ENCODE results near the gene GPN1. TPM values are rescaled to one million over a fixed set of nuclear protein-coding genes. Genes with fewer than 3 reads are reported as not detected.
"Not testable (repeated sequence)": the region's sequence is repeated elsewhere in the genome, so short reads cannot be mapped to it uniquely, and the experiment has no call there.

Gene GPN1
- total RNA-seq, 1 donor from 2014 or later: 13.1 TPM

- H3K36me3 ChIP-seq: peaks cover 36 to 56% of the 10 kb centered on the region in 2 donors
- H3K27ac ChIP-seq: peak overlapping the region; percentile 89 to 93
Observed at GRCh38 chr2:27681841-27682240, 53.0 kb downstream of the GPN1 start.

GRCh38 chr2:27682334-27682771, 53.5 kb downstream of the GPN1 start:
- Histone ChIP-seq H3K36me3 (peaks cover 36 to 54% of the 10 kb centered on the region in 2 donors), H3K4me1 (peaks cover 9 to 16% of the 10 kb centered on the region in 2 donors), H3K27ac (peak overlapping the region; percentile 89 to 93)
- not testable (repeated sequence) for H3K9me3 ChIP-seq; H3K4me3 ChIP-seq; H3K27me3 ChIP-seq; DNase-seq (ENCODE audit: low spot score in 2 of 2)
- intact Hi-C loops (cut with DNase I): loop anchor here (5.0 to 10.0 kb wide), 2 partner anchors 770 to 882 kb away; no protein-coding TSS in a partner anchor

More at GRCh38 chr2:27681841-27682240, 53.0 kb downstream of the GPN1 start:
- DNase-seq (ENCODE audit: low spot score in 2 of 2): no peak
- Histone ChIP-seq H3K4me1 (peaks cover 9 to 16% of the 10 kb centered on the region in 2 donors), H3K9me3 (no peaks in the 10 kb centered on the region), H3K27me3 (no peaks in the 10 kb centered on the region), H3K4me3 (no peak overlapping the region)
- intact Hi-C loops (cut with DNase I): loop anchor here (5.0 to 10.0 kb wide), 2 partner anchors 770 to 883 kb away; no protein-coding TSS in a partner anchor
- TF ChIP-seq CTCF (IDR thresholded peaks at IDR 0.05): no peak

- TF ChIP-seq CTCF (IDR thresholded peaks at IDR 0.05): peak; percentile 85 to 89 (median 88)
- peaks cover 9 to 16% of the 10 kb centered on the region in 2 donors for H3K4me1 ChIP-seq
- intact Hi-C loops (cut with DNase I): loop anchor here (5.0 to 10.0 kb wide), 2 partner anchors 769 to 881 kb away; no protein-coding TSS in a partner anchor
- peaks cover 37 to 54% of the 10 kb centered on the region in 2 donors for H3K36me3 ChIP-seq
- H3K27ac ChIP-seq: peak overlapping the region; percentile 89 to 93
- H3K27me3 ChIP-seq: no peaks in the 10 kb centered on the region
- H3K4me3 ChIP-seq: no peak overlapping the region
- peak in 1 of 2 donors; percentile 90 for DNase-seq (ENCODE audit: low spot score in 2 of 2)
- no peaks in the 10 kb centered on the region for H3K9me3 ChIP-seq
Observed at GRCh38 chr2:27683390-27684071, 54.7 kb downstream of the GPN1 start.

- not testable (repeated sequence) for H3K27ac ChIP-seq; H3K4me3 ChIP-seq; H3K27me3 ChIP-seq; DNase-seq (ENCODE audit: low spot score in 2 of 2); H3K9me3 ChIP-seq
- intact Hi-C loops (cut with DNase I): loop anchor here (10.0 kb wide), 1 partner anchor 880 kb away; no protein-coding TSS in a partner anchor
- peaks cover 28 to 44% of the 10 kb centered on the region in 2 donors for H3K36me3 ChIP-seq
- H3K4me1 ChIP-seq: peaks cover 9 to 16% of the 10 kb centered on the region in 2 donors
Observed at GRCh38 chr2:27685006-27685405, 56.2 kb downstream of the GPN1 start.

- no peak for TF ChIP-seq CTCF (IDR thresholded peaks at IDR 0.05)
Observed at GRCh38 chr2:27685577-27685976, 56.7 kb downstream of the GPN1 start.

GRCh38 chr2:27687232-27687631, 58.4 kb downstream of the GPN1 start:
- Histone ChIP-seq H3K4me3 (no peak overlapping the region), H3K9me3 (no peaks in the 10 kb centered on the region), H3K36me3 (peaks cover 22 to 43% of the 10 kb centered on the region in 2 donors), H3K4me1 (peaks cover 4 to 10% of the 10 kb centered on the region in 2 donors), H3K27me3 (no peaks in the 10 kb centered on the region), H3K27ac (no peak overlapping the region)
- no peak for TF ChIP-seq CTCF (IDR thresholded peaks at IDR 0.05)
- intact Hi-C loops (cut with DNase I): loop anchor here (10.0 kb wide), 1 partner anchor 878 kb away; no protein-coding TSS in a partner anchor
- no peak for DNase-seq (ENCODE audit: low spot score in 2 of 2)

More at GRCh38 chr2:27685577-27685976, 56.7 kb downstream of the GPN1 start:
- intact Hi-C loops (cut with DNase I): loop anchor here (10.0 kb wide), 1 partner anchor 879 kb away; no protein-coding TSS in a partner anchor
- DNase-seq (ENCODE audit: low spot score in 2 of 2): no peak
- H3K9me3 ChIP-seq: no peaks in the 10 kb centered on the region
- H3K36me3 ChIP-seq: peaks cover 28 to 43% of the 10 kb centered on the region in 2 donors
- no peak overlapping the region for H3K27ac ChIP-seq
- peaks cover 9 to 16% of the 10 kb centered on the region in 2 donors for H3K4me1 ChIP-seq
- no peaks in the 10 kb centered on the region for H3K27me3 ChIP-seq
- no peak overlapping the region for H3K4me3 ChIP-seq
